Type B pancreatic cell (in vitro differentiated cells): ENCODE data around the gene MEF2A. TPM values are rescaled to one million over a fixed set of nuclear protein-coding genes. Genes with fewer than 3 reads are reported as not detected.

ENCODE experiments used
- DNase-seq: peaks from one replicate; pipeline ENCODE4 v3.0.0; 2021; ENCODE audit warnings: mixed read lengths; ENCODE audit not compliant: unreplicated experiment; ENCODE audit errors: extremely low spot score
- H3K27ac Mint-ChIP-seq: 2 replicates; pipeline ENCODE4 v1.8.0; 2021; ENCODE audit warnings: mild to moderate bottlenecking, mixed read lengths
- H3K27me3 Mint-ChIP-seq: 2 replicates; pipeline ENCODE4 v1.8.0; 2021; ENCODE audit warnings: mixed read lengths
- H3K36me3 Mint-ChIP-seq: 2 replicates; pipeline ENCODE4 v1.8.0; 2021; ENCODE audit warnings: mixed read lengths
- H3K4me1 Mint-ChIP-seq: one replicate; pipeline ENCODE4 v1.8.0; 2021; ENCODE audit warnings: mixed read lengths; ENCODE audit not compliant: unreplicated experiment
- H3K4me3 Mint-ChIP-seq: 2 replicates; pipeline ENCODE4 v1.8.0; 2021; ENCODE audit warnings: mild to moderate bottlenecking, mixed read lengths
- H3K9me3 Mint-ChIP-seq: 2 replicates; pipeline ENCODE4 v1.8.0; 2021; ENCODE audit warnings: mixed read lengths
- total RNA-seq: library from RNA; stranded (reverse); gene quantifications from 2 replicates; pipeline ENCODE4 v1.2.1, GENCODE V29; 2021; ENCODE audit warnings: low replicate concordance
- TF ChIP-seq, protein P1 (sequence below): fragments of 200-600 bp; sonication (generic); conservative IDR thresholded peaks from 2 replicates; pipeline ENCODE4 v1.5.0; 2021; ENCODE audit warnings: antibody characterized with exemption, mild to moderate bottlenecking

The MEF2A gene
- total RNA-seq, 1 donor from 2014 or later, result 26.0 TPM

DNA sequence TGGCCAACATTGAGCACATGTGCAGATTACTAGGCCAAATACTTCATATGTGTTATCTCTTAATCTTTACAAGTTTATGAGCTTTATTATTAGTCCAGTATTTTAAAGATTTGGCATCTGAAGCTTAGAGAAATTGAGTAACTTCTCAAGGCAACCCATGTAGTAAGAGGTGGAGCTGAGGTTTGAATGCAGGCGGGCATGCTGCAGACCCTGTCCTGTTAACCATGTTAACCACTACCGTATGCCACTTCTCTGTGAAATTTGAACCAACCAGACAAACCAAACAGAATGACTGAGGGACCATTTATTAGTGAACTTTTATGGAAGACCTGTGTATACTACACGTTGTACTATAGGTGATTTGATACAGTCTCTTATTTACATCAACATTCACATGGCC lies 49.7 kb downstream of the MEF2A start:
- TF ChIP-seq, protein P1, sequence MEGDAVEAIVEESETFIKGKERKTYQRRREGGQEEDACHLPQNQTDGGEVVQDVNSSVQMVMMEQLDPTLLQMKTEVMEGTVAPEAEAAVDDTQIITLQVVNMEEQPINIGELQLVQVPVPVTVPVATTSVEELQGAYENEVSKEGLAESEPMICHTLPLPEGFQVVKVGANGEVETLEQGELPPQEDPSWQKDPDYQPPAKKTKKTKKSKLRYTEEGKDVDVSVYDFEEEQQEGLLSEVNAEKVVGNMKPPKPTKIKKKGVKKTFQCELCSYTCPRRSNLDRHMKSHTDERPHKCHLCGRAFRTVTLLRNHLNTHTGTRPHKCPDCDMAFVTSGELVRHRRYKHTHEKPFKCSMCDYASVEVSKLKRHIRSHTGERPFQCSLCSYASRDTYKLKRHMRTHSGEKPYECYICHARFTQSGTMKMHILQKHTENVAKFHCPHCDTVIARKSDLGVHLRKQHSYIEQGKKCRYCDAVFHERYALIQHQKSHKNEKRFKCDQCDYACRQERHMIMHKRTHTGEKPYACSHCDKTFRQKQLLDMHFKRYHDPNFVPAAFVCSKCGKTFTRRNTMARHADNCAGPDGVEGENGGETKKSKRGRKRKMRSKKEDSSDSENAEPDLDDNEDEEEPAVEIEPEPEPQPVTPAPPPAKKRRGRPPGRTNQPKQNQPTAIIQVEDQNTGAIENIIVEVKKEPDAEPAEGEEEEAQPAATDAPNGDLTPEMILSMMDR, result no peak
- H3K27me3 Mint-ChIP-seq, result no peaks in the 10 kb centered on the region
- H3K27ac Mint-ChIP-seq, result no peak overlapping the region
- H3K9me3 Mint-ChIP-seq, result no peaks in the 10 kb centered on the region
- no peak overlapping the region for H3K4me3 Mint-ChIP-seq
- H3K36me3 Mint-ChIP-seq, result peaks cover 6% of the 10 kb centered on the region
- peaks cover 28% of the 10 kb centered on the region for H3K4me1 Mint-ChIP-seq
- DNase-seq, result no peak

DNA sequence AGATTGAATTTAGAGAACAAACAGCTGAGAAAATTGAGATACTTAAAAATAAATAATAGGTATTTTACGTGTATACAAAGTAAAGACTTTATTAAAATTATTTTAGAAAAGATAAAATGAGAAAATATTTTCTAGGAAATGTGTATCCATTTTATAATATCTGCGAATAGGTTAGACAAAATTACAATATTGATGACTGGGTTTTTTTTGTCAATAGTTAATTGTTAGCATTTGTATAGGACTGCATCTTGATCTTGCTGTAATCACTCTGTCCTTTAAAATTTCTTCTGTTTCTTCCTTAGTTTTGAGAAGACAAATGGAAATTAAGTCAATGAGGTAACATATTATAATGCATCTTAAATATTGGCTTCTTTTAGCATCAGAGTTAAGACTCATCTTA lies 50.3 kb downstream of the MEF2A start:
- H3K4me1 Mint-ChIP-seq, result peaks cover 28% of the 10 kb centered on the region
- no peak overlapping the region for H3K27ac Mint-ChIP-seq
- H3K4me3 Mint-ChIP-seq, result no peak overlapping the region
- TF ChIP-seq, protein P1, result no peak
- peaks cover 6% of the 10 kb centered on the region for H3K36me3 Mint-ChIP-seq
- H3K27me3 Mint-ChIP-seq, result no peaks in the 10 kb centered on the region
- no peaks in the 10 kb centered on the region for H3K9me3 Mint-ChIP-seq
- DNase-seq, result no peak

DNA sequence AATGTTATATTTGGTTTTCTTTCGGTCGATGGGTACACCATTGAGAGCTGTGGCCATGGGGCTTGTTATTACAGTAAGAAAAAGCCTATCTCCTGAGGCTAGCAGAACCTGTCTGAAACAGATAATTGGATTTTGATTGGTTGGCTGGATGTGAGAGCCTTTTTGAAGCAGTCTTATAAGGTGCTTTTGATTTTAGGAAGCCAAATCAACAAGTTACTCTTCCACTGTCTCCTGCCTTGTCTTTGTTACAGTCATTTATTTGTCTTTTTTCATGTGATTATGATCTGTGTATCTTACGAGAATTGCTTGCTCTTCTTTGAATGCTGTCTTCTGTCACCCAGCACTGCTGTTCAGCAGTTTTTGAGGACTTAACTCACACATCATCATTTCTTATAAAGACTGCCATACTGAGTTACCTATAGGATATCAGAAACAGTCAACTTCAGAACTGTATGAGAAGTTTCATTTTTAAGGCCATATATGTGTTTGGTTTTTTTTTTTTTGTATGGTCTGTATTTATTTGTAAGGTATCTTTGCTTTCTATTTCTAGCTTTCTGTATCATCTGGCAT lies 51.1 kb downstream of the MEF2A start:
- Mint-ChIP-seq H3K4me1 (peaks cover 28% of the 10 kb centered on the region), H3K27me3 (no peaks in the 10 kb centered on the region)

DNA sequence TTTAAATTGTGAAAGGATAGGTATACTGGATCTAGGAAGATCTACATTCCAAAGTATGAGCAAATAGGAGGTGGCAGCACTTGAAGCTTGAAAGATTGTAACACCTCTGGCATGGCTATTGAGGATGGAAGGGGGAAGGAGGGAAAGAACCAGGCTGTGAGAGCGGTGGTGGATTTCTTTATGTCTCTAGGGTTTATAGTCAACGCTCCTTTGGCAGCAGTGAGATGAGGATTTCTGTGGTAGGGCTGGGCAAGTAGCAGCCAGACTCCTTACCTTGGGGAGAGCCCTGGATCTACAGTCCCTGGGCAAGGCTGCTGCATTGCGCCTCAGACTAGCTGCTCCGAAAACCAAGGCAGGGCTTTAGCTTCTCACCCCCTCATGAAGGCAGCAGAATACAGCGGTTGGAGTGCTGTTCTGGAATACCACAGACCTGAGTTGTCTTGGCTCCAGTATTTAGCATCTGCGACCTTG lies 53.2 kb downstream of the MEF2A start:
- no peak for DNase-seq
- peaks cover 4% of the 10 kb centered on the region for H3K9me3 Mint-ChIP-seq
- peak overlapping the region; percentile 10 for H3K27ac Mint-ChIP-seq
- peaks cover 19% of the 10 kb centered on the region for H3K4me1 Mint-ChIP-seq
- H3K36me3 Mint-ChIP-seq, result peaks cover 5% of the 10 kb centered on the region
- H3K27me3 Mint-ChIP-seq, result no peaks in the 10 kb centered on the region
- no peak overlapping the region for H3K4me3 Mint-ChIP-seq
- TF ChIP-seq, protein P1, result no peak

More for the DNA sequence above, 51.1 kb downstream of the MEF2A start:
- Mint-ChIP-seq H3K9me3 (no peaks in the 10 kb centered on the region), H3K36me3 (peaks cover 2% of the 10 kb centered on the region), H3K27ac (no peak overlapping the region), H3K4me3 (no peak overlapping the region)
- no peak for DNase-seq
- TF ChIP-seq, protein P1, result no peak

DNA sequence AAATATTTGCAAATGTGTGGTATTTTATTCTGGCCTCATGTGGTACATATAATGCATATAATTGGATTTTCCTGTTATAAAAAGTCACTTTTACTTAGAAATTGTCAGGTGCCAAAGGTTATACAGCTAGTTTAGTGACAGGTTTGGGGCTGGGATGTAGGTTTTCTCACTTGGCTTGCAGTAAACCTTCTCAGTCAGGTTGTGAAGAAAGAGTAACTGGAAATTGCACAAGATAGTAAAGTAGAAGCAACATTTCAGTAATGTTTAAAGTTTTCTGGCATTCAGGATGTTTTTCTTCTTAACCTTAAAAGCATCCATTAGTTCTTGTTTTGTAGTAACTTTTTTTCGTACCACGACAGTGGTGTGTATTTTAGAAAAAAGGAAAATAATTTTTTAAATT lies 53.9 kb downstream of the MEF2A start:
- no peak for DNase-seq
- H3K27me3 Mint-ChIP-seq, result no peaks in the 10 kb centered on the region

More for the DNA sequence above, 53.9 kb downstream of the MEF2A start:
- peaks cover 14% of the 10 kb centered on the region for H3K4me1 Mint-ChIP-seq
- H3K36me3 Mint-ChIP-seq, result peaks cover 10% of the 10 kb centered on the region
- peaks cover 4% of the 10 kb centered on the region for H3K9me3 Mint-ChIP-seq
- no peak overlapping the region for H3K4me3 Mint-ChIP-seq
- H3K27ac Mint-ChIP-seq, result no peak overlapping the region
- TF ChIP-seq, protein P1, result no peak
